Thymus (tissue), 11 donors: ENCODE results near the gene YKT6. TPM values are rescaled to one million over a fixed set of nuclear protein-coding genes. Genes with fewer than 3 reads are reported as not detected.

Experiments used
- DNase-seq, 9 donors: peaks; one replicate each; pipeline ENCODE4 v3.0.0-alpha.2; 2013; ENCODE audit warnings: low spot score in 9 of 9, low read depth in 6 of 9, missing footprints in 1 of 9
- H3K27ac ChIP-seq, 2 donors: one replicate each; pipeline ENCODE4 v1.5.1; 2013; ENCODE audit warnings: control low read depth in 1 of 2, low read depth in 1 of 2, low read length in 1 of 2, mild to moderate bottlenecking in 1 of 2, moderate library complexity in 1 of 2
- H3K27me3 ChIP-seq, 2 donors: one replicate each; pipeline ENCODE4 v1.5.1; 2013; ENCODE audit warnings: low read length in 1 of 2; ENCODE audit not compliant: control insufficient read depth in 2 of 2, insufficient read depth in 1 of 2
- H3K36me3 ChIP-seq, 2 donors: one replicate each; pipeline ENCODE4 v1.5.1; 2013; ENCODE audit warnings: low read length in 1 of 2, mild to moderate bottlenecking in 1 of 2, moderate library complexity in 1 of 2; ENCODE audit not compliant: control insufficient read depth in 2 of 2, insufficient read depth in 2 of 2
- H3K4me1 ChIP-seq, 2 donors: one replicate each; pipeline ENCODE4 v1.5.1; 2013; ENCODE audit warnings: low read length in 2 of 2; ENCODE audit not compliant: control insufficient read depth in 2 of 2, insufficient read depth in 2 of 2
- H3K4me3 ChIP-seq, 2 donors: one replicate each; pipeline ENCODE4 v1.5.1; 2013; ENCODE audit warnings: low read length in 2 of 2, control low read depth in 1 of 2, mild to moderate bottlenecking in 1 of 2
- H3K9me3 ChIP-seq, 2 donors: one replicate each; pipeline ENCODE4 v1.5.1; 2013; ENCODE audit warnings: low read length in 1 of 2, mild to moderate bottlenecking in 1 of 2; ENCODE audit not compliant: control insufficient read depth in 2 of 2, insufficient read depth in 1 of 2
- WGBS: extraction: QIAGEN DNeasy Blood & Tissue Kit; methylation state at CpG from one replicate; pipeline ENCODE4 v1.1.7; 2013; 5-methylcytosine and 5-hydroxymethylcytosine counted together
- polyA plus RNA-seq: library from polyadenylated mRNA; stranded (reverse); fragments of 200-250 nt; gene quantifications from one replicate; pipeline ENCODE4 v1.2.3, GENCODE V29; 2013
- total RNA-seq: library from RNA; stranded (reverse); fragments of 120-200 nt; gene quantifications from one replicate; pipeline ENCODE4 v1.2.4, GENCODE V29; 2013
- donor health status: healthy.

YKT6 gene
- total and polyA plus RNA-seq, 2 donors: 38.9 to 44.0 TPM

GRCh38 chr7:44263326-44264082 lies 62.7 kb downstream of the YKT6 start:
- H3K4me1 ChIP-seq: peaks cover 3 to 27% of the 10 kb centered on the region in 2 donors
- H3K27ac ChIP-seq: no peak overlapping the region
- no peak overlapping the region for H3K4me3 ChIP-seq
- H3K27me3 ChIP-seq: peaks cover 0 to 20% of the 10 kb centered on the region in 2 donors
- H3K9me3 ChIP-seq: no peaks in the 10 kb centered on the region
- WGBS: 92% methylated on average over 20 of the region's 20 CpGs
- H3K36me3 ChIP-seq: no peaks in the 10 kb centered on the region
- no peak for DNase-seq

Other genes starting within 250 kb of the YKT6 start
- not detected for gene SPDYE1, start 203.1 kb upstream of the YKT6 start, total RNA-seq
- gene SPDYE1, start 203.1 kb upstream of the YKT6 start, polyA plus RNA-seq: not detected
- gene DBNL, start 156.3 kb upstream of the YKT6 start, total RNA-seq: 113 TPM
- 116 TPM for gene DBNL, start 156.3 kb upstream of the YKT6 start, polyA plus RNA-seq
- gene PGAM2, start 135.4 kb upstream of the YKT6 start, total RNA-seq: 31.0 TPM
- gene PGAM2, start 135.4 kb upstream of the YKT6 start, polyA plus RNA-seq: 5.7 TPM
- 20.6 TPM for gene POLM, start 118.4 kb upstream of the YKT6 start, total RNA-seq
- gene POLM, start 118.4 kb upstream of the YKT6 start, polyA plus RNA-seq: 38.6 TPM
- 57.4 TPM for gene AEBP1, start 96.6 kb upstream of the YKT6 start, total RNA-seq
- 126 TPM for gene AEBP1, start 96.6 kb upstream of the YKT6 start, polyA plus RNA-seq
- 79.6 TPM for gene POLD2, start 77.4 kb upstream of the YKT6 start, total RNA-seq
- 44.0 TPM for gene POLD2, start 77.4 kb upstream of the YKT6 start, polyA plus RNA-seq
- 0.57 TPM for gene MYL7, start 59.6 kb upstream of the YKT6 start, total RNA-seq
- 0.73 TPM for gene MYL7, start 59.6 kb upstream of the YKT6 start, polyA plus RNA-seq
- gene GCK, start 11.5 kb upstream of the YKT6 start, total RNA-seq: 0.24 TPM
- gene GCK, start 11.5 kb upstream of the YKT6 start, polyA plus RNA-seq: 0.30 TPM
- gene CAMK2B, start 124.6 kb downstream of the YKT6 start, total RNA-seq: 0.85 TPM
- gene CAMK2B, start 124.6 kb downstream of the YKT6 start, polyA plus RNA-seq: 3.1 TPM